ENCODE results near the gene CDC42EP2. TPM values are rescaled to one million over a fixed set of nuclear protein-coding genes. Genes with fewer than 3 reads are reported as not detected.

CDC42EP2 gene
- total RNA-seq, 1 donor from 2014 or later, result 20.6 TPM

DNA sequence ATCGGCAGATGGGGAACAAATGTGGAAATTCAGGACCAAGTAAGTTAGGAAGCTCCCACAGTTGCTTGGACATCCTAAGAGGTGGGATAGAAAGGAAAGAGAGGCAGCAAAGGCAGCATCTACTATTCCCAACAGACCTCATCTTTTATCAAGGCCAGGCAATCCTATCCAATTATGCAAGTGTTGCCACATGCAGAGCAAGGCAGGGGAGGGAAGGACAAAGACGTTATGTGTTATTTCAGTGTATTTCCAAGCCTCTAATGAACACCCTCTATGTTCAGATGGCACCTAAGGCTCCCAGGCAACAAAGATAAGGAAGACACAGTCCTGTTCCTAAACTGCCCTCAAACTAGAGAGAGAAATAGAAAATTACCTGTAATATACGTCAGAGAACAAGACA is 49.1 kb downstream of the CDC42EP2 start:
- H3K27me3 ChIP-seq, result no peaks in the 10 kb centered on the region
- no peak for DNase-seq (ENCODE audit: low spot score in 2 of 2)
- no peaks in the 10 kb centered on the region for H3K9me3 ChIP-seq
- TF ChIP-seq, protein P1, sequence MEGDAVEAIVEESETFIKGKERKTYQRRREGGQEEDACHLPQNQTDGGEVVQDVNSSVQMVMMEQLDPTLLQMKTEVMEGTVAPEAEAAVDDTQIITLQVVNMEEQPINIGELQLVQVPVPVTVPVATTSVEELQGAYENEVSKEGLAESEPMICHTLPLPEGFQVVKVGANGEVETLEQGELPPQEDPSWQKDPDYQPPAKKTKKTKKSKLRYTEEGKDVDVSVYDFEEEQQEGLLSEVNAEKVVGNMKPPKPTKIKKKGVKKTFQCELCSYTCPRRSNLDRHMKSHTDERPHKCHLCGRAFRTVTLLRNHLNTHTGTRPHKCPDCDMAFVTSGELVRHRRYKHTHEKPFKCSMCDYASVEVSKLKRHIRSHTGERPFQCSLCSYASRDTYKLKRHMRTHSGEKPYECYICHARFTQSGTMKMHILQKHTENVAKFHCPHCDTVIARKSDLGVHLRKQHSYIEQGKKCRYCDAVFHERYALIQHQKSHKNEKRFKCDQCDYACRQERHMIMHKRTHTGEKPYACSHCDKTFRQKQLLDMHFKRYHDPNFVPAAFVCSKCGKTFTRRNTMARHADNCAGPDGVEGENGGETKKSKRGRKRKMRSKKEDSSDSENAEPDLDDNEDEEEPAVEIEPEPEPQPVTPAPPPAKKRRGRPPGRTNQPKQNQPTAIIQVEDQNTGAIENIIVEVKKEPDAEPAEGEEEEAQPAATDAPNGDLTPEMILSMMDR (IDR thresholded peaks at IDR 0.05), result no peak
- no peak overlapping the region for H3K27ac ChIP-seq
- intact Hi-C loops (cut with DNase I), result no loop called here
- no peak overlapping the region for H3K4me3 ChIP-seq
- no peaks in the 10 kb centered on the region for H3K36me3 ChIP-seq
- H3K4me1 ChIP-seq, result no peaks in the 10 kb centered on the region

DNA sequence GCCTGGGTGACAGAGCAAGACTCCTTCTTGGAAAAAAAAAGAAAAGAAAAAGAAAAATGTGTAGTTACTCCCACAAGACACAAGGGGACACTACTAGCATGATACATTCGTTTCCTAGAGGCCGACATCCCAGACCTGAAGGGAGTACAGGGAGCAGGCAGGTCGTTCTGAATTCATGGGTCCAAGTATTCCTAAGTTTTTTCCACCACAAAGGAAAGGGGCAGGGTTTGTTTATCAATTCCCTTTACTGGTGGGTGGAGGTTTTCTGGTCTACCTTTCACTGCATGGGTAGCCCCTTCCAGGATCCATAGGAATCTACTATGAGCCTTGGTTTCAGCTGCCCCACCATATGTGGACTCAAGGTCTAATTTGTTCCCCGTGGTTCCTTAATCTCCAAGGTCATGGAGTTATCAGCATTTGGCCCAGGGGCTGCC is 51.7 kb downstream of the CDC42EP2 start:
- Histone ChIP-seq H3K27ac (no peak overlapping the region), H3K9me3 (no peaks in the 10 kb centered on the region), H3K27me3 (no peaks in the 10 kb centered on the region), H3K36me3 (no peaks in the 10 kb centered on the region), H3K4me3 (no peak overlapping the region), H3K4me1 (peaks cover 0 to 7% of the 10 kb centered on the region in 2 donors)
- TF ChIP-seq, protein P1 (IDR thresholded peaks at IDR 0.05), result peak; percentile 76 to 86 (median 82)
- intact Hi-C loops (cut with DNase I), result loop anchor here (2.0 kb wide), 1 partner anchor 142 kb away; no protein-coding TSS in a partner anchor
- DNase-seq (ENCODE audit: low spot score in 2 of 2), result no peak

DNA sequence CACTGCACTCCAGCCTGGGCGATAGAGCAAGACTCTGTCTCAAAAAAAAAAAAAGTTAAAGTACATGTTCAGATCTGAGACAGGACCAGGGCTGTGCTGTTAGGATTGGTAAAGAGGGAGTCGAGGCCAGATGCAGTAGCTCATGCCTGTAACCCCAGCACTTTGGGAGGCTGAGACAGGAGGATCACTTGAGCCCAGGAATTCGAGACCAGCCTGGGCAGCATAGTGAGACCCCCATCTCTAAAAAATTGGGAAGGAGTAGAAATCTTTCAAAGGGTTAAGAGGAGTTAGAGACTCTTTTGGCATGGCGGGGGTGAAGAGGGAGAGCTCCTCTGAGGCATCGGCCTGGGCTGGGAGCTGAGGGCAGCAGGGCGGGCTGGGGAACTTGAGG is 56.0 kb downstream of the CDC42EP2 start:
- Histone ChIP-seq H3K4me1 (peaks cover 0 to 13% of the 10 kb centered on the region in 2 donors), H3K9me3 (no peaks in the 10 kb centered on the region), H3K4me3 (no peak overlapping the region), H3K27ac (peak overlapping the region; percentile 86 to 91), H3K27me3 (no peaks in the 10 kb centered on the region), H3K36me3 (no peaks in the 10 kb centered on the region)
- intact Hi-C loops (cut with DNase I), result loop anchor here (1.0 to 2.0 kb wide), 2 partner anchors 16 to 46 kb away; partner anchors contain the start of gene FRMD8
- DNase-seq (ENCODE audit: low spot score in 2 of 2), result no peak
- TF ChIP-seq, protein P1 (IDR thresholded peaks at IDR 0.05), result no peak

Other genes starting within 250 kb of the CDC42EP2 start
- gene CDCA5, start 230.8 kb upstream of the CDC42EP2 start, total RNA-seq, result not detected
- 93.6 TPM for gene ZFPL1, start 230.6 kb upstream of the CDC42EP2 start, total RNA-seq
- gene VPS51, start 218.7 kb upstream of the CDC42EP2 start, total RNA-seq, result 226 TPM
- 10.6 TPM for gene TM7SF2, start 203.0 kb upstream of the CDC42EP2 start, total RNA-seq
- gene ZNHIT2, start 197.2 kb upstream of the CDC42EP2 start, total RNA-seq, result 35.3 TPM
- 1,253 TPM for gene FAU, start 192.7 kb upstream of the CDC42EP2 start, total RNA-seq
- 43.2 TPM for gene MRPL49, start 192.5 kb upstream of the CDC42EP2 start, total RNA-seq
- 229 TPM for gene SYVN1, start 180.3 kb upstream of the CDC42EP2 start, total RNA-seq
- not detected for gene SPDYC, start 144.6 kb upstream of the CDC42EP2 start, total RNA-seq
- 239 TPM for gene CAPN1, start 132.9 kb upstream of the CDC42EP2 start, total RNA-seq
- 27.4 TPM for gene POLA2, start 52.9 kb upstream of the CDC42EP2 start, total RNA-seq
- 70.9 TPM for gene DPF2, start 19.0 kb downstream of the CDC42EP2 start, total RNA-seq
- not detected for gene TIGD3, start 39.9 kb downstream of the CDC42EP2 start, total RNA-seq
- 11.4 TPM for gene SLC25A45, start 67.8 kb downstream of the CDC42EP2 start, total RNA-seq
- 99.3 TPM for gene FRMD8, start 71.8 kb downstream of the CDC42EP2 start, total RNA-seq
- 180 TPM for gene NEAT1, start 107.9 kb downstream of the CDC42EP2 start, total RNA-seq
- gene MALAT1, start 184.2 kb downstream of the CDC42EP2 start, total RNA-seq, result 8,553 TPM
- gene SCYL1, start 210.2 kb downstream of the CDC42EP2 start, total RNA-seq, result 220 TPM
- gene LTBP3, start 243.5 kb downstream of the CDC42EP2 start, total RNA-seq, result 702 TPM